OCI-LY1 (cell line): ENCODE measurements around the gene LCE5A.

Experiments
- EZH2 ChIP-seq: fragments of 200-600 bp; sonication (generic), shearing (Covaris generic); IDR thresholded peaks from 2 replicates; pipeline ENCODE4 v1.8.0; 2017; ENCODE audit warnings: borderline replicate concordance, mixed run types, mild to moderate bottlenecking, antibody characterized with exemption, low read length, moderate library complexity, mixed read lengths
- TF ChIP-seq, protein P1 (sequence below): fragments of 200-600 bp; sonication (generic), shearing (Covaris generic); IDR thresholded peaks from 2 replicates; pipeline ENCODE4 v1.5.1; 2017; ENCODE audit warnings: mild to moderate bottlenecking, antibody characterized with exemption, low read length, moderate library complexity, mixed read lengths

DNA sequence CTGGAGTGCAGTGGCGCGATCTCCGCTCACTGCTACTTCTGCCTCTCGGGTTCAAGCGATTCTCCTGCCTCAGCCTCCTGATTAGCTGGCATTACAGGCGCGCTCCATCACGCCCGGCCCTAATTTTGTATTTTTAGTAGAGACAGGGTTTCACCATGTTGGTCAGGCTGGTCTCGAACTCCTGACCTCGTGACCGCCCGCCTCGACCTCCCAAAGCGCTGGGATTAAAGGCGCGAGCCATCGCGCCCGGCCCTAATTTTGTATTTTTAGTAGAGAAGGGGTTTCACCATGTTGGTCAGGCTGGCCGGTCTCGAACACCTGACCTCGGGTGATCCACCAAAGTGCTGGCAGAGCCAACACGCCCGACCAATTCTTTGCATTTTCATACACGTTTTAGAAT is 48.0 kb upstream of the LCE5A start:
- TF ChIP-seq, protein P1, sequence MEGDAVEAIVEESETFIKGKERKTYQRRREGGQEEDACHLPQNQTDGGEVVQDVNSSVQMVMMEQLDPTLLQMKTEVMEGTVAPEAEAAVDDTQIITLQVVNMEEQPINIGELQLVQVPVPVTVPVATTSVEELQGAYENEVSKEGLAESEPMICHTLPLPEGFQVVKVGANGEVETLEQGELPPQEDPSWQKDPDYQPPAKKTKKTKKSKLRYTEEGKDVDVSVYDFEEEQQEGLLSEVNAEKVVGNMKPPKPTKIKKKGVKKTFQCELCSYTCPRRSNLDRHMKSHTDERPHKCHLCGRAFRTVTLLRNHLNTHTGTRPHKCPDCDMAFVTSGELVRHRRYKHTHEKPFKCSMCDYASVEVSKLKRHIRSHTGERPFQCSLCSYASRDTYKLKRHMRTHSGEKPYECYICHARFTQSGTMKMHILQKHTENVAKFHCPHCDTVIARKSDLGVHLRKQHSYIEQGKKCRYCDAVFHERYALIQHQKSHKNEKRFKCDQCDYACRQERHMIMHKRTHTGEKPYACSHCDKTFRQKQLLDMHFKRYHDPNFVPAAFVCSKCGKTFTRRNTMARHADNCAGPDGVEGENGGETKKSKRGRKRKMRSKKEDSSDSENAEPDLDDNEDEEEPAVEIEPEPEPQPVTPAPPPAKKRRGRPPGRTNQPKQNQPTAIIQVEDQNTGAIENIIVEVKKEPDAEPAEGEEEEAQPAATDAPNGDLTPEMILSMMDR, result no peak
- no peak for TF ChIP-seq EZH2
